Panc1 (cell line): ENCODE measurements around the gene RRP36. TPM values are rescaled to one million over a fixed set of nuclear protein-coding genes. Genes with fewer than 3 reads are reported as not detected.

Experiments
- ATAC-seq: fragments of 200-7000 bp; cut with Tn5 transposase; 2 replicates; pipeline ENCODE4 v1.9.1; 2020; ENCODE audit warnings: mild to moderate bottlenecking, moderate library complexity
- Bru-seq: library from RNA; stranded (reverse); fragments of 400-500 nt; gene quantifications from one replicate; lab custom pipeline; 2021; lab: Mats Ljungman, UMichigan
- BruChase-seq, 2 experiments: library from RNA; stranded (reverse); fragments of 400-500 nt; gene quantifications; one replicate each; lab custom pipeline; 2021; lab: Mats Ljungman, UMichigan
- BruUV-seq: library from RNA; stranded (reverse); fragments of 400-500 nt; replicated peaks from 2 replicates; lab custom pipeline; 2021; lab: Mats Ljungman, UMichigan
- CTCF ChIA-PET: fragments of 300-600 bp; sonication (Branson Sonifier 250); formaldehyde crosslinking; loops from one replicate; lab custom pipeline; 2022; ENCODE audit warnings: antibody characterized with exemption; lab: Charles Lee
- POLR2A ChIA-PET: fragments of 300-600 bp; sonication (Branson Sonifier 250); formaldehyde crosslinking; loops from one replicate; lab custom pipeline; 2022; ENCODE audit warnings: antibody characterized with exemption; lab: Charles Lee
- DNase-seq: peaks from one replicate; pipeline ENCODE4 v3.0.0-alpha.2; 2010; ENCODE audit warnings: low read depth, low spot score
- H3K27ac ChIP-seq: 2 replicates; pipeline ENCODE4 v1.5.1; 2011; ENCODE audit warnings: mild to moderate bottlenecking, low read length, inconsistent platforms
- H3K27me3 ChIP-seq: fragments of 200-500 bp; sonication (Bioruptor generic); 2 replicates; pipeline ENCODE4 v1.6.0; 2014; ENCODE audit warnings: low read length, inconsistent platforms; ENCODE audit not compliant: control insufficient read depth, insufficient read depth
- H3K36me3 ChIP-seq: fragments of 200-500 bp; sonication (Bioruptor generic); 2 replicates; pipeline ENCODE4 v1.5.1; 2014; ENCODE audit warnings: inconsistent platforms, mild to moderate bottlenecking, low read length, moderate library complexity; ENCODE audit not compliant: control insufficient read depth, insufficient read depth
- H3K4me1 ChIP-seq: 2 replicates; pipeline ENCODE4 v1.5.1; 2011; ENCODE audit warnings: inconsistent platforms, mild to moderate bottlenecking, low read length, moderate library complexity; ENCODE audit not compliant: control insufficient read depth, insufficient read depth
- H3K4me3 ChIP-seq, 2 experiments: 2 replicates each; pipeline ENCODE4 v1.5.1; 2011 to 2012; ENCODE audit warnings: low read depth in 2 of 2, low read length in 2 of 2, mild to moderate bottlenecking in 2 of 2, inconsistent platforms in 1 of 2, moderate library complexity in 1 of 2
- H3K9me3 ChIP-seq: fragments of 200-500 bp; sonication (Bioruptor generic); 2 replicates; pipeline ENCODE4 v1.5.1; 2014; ENCODE audit warnings: low read depth, mild to moderate bottlenecking, inconsistent platforms, low read length, moderate library complexity; ENCODE audit not compliant: control insufficient read depth, insufficient read depth
- POLR2AphosphoS5 ChIP-seq: IDR thresholded peaks from 2 replicates; pipeline ENCODE4 v1.6.1; 2012; ENCODE audit warnings: mild to moderate bottlenecking, low read depth, low read length, moderate library complexity
- SIN3A ChIP-seq: IDR thresholded peaks from 2 replicates; pipeline ENCODE4 v1.6.1; 2012; ENCODE audit warnings: low read depth, mild to moderate bottlenecking, low read length, moderate library complexity, borderline replicate concordance; ENCODE audit not compliant: insufficient read depth
- TCF7L2 ChIP-seq: IDR thresholded peaks from 2 replicates; pipeline ENCODE4 v1.6.1; 2011; ENCODE audit warnings: mild to moderate bottlenecking, low read depth, low read length, inconsistent platforms
- in situ Hi-C: cut with HindIII; loops from 2 replicates; pipeline ENCODE4 v1.10.0; 2016; ENCODE audit warnings: low sequenced_read_pairs, low pct_unique_long_range_greater_than_20kb
- intact Hi-C: fragments of 100-400 bp; cut with micrococcal nuclease; formaldehyde crosslinking; loops from one replicate; pipeline ENCODE4 v1.10.0; 2022; ENCODE audit not compliant: unreplicated experiment
- long read RNA-seq: library from polyadenylated mRNA; unstranded; transcript quantifications from one replicate; pipeline ENCODE4 v2.0.0, GENCODE V29; 2021; ENCODE audit not compliant: unreplicated experiment
- polyA plus RNA-seq: library from polyadenylated mRNA; unstranded; fragments of >200 nt; gene quantifications from one replicate; pipeline ENCODE4 v1.2.1, GENCODE V29; 2012; ENCODE audit warnings: missing spikeins; ENCODE audit not compliant: insufficient read length
- total RNA-seq: library from RNA; stranded (reverse); gene quantifications from one replicate; pipeline ENCODE4 v1.2.1, GENCODE V29; 2021; ENCODE audit not compliant: unreplicated experiment
- TF ChIP-seq, protein P1 (sequence below): fragments of 450-650 bp; IDR thresholded peaks from 2 replicates; pipeline ENCODE4 v1.5.1; 2017; ENCODE audit warnings: mild to moderate bottlenecking
- TF ChIP-seq, protein P2 (sequence below), 2 experiments: IDR thresholded peaks; 2 replicates each; pipeline ENCODE4 v1.6.1; 2011 to 2012; ENCODE audit warnings: low read depth in 2 of 2, control low read depth in 1 of 2, low read length in 1 of 2, mild to moderate bottlenecking in 1 of 2, moderate library complexity in 1 of 2; ENCODE audit not compliant: insufficient read depth in 1 of 2

RRP36 gene, protein sequence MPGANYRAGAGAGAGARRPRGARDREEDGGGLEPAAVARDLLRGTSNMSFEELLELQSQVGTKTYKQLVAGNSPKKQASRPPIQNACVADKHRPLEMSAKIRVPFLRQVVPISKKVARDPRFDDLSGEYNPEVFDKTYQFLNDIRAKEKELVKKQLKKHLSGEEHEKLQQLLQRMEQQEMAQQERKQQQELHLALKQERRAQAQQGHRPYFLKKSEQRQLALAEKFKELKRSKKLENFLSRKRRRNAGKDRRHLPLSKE
- 106 TPM for total RNA-seq
- polyA plus RNA-seq = 80.3 TPM
- percentile 85 among the genes with signal in this experiment for Bru-seq, nascent RNA
- percentile 92 among the genes with signal in this experiment for BruChase-seq, experiment 1, labeled RNA remaining after a 2-hour chase
- percentile 94 among the genes with signal in this experiment for BruChase-seq, experiment 2, labeled RNA remaining after a 6-hour chase
- long read RNA-seq, transcript RRP36-201 (7 exons, 1,159 nt) = major isoform, 133 of 165 reads
- long read RNA-seq, transcript RRP36-203 (1 exons, 1,005 nt) = minor isoform, 5 of 165 reads
- long read RNA-seq, partial matches to known transcripts = 1 of 165 reads
- long read RNA-seq, other reads (novel, unspliced or antisense) = 26 of 165 reads

DNA sequence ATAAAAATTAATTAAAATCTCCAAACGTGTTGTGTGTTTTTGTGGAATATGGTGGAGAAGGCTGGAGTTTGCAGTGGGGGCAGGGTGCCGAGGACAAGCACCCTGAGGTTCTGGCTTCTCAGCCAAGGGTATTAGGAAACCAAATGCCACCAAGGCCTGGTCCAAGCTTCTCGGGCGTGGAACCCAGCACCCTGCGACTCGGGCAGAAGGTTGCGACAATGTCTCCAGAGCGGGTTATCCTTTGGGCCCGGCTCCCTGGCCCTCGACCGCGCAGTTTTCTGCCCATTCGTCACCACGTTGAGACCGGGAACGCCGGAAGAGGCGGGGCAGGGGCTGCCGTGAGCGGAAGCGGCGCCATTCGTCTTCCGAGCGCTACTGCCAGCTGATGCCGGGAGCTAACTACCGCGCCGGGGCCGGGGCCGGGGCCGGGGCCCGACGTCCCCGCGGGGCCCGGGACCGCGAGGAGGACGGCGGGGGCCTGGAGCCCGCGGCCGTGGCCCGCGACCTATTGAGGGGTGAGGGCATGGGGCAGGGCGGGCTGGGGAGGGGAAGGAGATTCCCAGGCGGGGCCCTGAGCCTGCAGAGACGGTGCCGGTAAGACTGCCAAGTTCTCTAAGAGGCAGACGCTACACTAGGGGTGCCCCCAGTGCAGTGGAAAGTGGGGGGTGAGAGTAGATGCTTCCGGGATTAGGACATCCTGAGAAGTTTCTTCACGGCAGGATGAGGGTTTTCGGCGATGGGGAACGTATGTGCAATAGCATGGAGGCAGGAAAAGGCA, at the start of gene RRP36:
RRP36 (plus strand) TSS at position 354 of the 778 bp plus-strand sequence; CDS start at position 386, 32 bp downstream.
- ChIA-PET POLR2A (interaction anchor here (0.6 to 1.2 kb wide), 4 partner anchors 17 to 706 kb away, joined by 3 to 5 read pairs (median 3); no protein-coding TSS in a partner anchor), CTCF (interaction anchor here (1.1 kb wide), 1 partner anchor 120 kb away, joined by 3 read pairs; no protein-coding TSS in a partner anchor)
- TF ChIP-seq, protein P1, sequence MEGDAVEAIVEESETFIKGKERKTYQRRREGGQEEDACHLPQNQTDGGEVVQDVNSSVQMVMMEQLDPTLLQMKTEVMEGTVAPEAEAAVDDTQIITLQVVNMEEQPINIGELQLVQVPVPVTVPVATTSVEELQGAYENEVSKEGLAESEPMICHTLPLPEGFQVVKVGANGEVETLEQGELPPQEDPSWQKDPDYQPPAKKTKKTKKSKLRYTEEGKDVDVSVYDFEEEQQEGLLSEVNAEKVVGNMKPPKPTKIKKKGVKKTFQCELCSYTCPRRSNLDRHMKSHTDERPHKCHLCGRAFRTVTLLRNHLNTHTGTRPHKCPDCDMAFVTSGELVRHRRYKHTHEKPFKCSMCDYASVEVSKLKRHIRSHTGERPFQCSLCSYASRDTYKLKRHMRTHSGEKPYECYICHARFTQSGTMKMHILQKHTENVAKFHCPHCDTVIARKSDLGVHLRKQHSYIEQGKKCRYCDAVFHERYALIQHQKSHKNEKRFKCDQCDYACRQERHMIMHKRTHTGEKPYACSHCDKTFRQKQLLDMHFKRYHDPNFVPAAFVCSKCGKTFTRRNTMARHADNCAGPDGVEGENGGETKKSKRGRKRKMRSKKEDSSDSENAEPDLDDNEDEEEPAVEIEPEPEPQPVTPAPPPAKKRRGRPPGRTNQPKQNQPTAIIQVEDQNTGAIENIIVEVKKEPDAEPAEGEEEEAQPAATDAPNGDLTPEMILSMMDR = no peak
- TF ChIP-seq POLR2AphosphoS5 = peak; percentile 78
- TF ChIP-seq TCF7L2 = no peak
- peak; percentile 66; the same call in 1 of the 2 replicates for TF ChIP-seq SIN3A
- TF ChIP-seq, protein P2, sequence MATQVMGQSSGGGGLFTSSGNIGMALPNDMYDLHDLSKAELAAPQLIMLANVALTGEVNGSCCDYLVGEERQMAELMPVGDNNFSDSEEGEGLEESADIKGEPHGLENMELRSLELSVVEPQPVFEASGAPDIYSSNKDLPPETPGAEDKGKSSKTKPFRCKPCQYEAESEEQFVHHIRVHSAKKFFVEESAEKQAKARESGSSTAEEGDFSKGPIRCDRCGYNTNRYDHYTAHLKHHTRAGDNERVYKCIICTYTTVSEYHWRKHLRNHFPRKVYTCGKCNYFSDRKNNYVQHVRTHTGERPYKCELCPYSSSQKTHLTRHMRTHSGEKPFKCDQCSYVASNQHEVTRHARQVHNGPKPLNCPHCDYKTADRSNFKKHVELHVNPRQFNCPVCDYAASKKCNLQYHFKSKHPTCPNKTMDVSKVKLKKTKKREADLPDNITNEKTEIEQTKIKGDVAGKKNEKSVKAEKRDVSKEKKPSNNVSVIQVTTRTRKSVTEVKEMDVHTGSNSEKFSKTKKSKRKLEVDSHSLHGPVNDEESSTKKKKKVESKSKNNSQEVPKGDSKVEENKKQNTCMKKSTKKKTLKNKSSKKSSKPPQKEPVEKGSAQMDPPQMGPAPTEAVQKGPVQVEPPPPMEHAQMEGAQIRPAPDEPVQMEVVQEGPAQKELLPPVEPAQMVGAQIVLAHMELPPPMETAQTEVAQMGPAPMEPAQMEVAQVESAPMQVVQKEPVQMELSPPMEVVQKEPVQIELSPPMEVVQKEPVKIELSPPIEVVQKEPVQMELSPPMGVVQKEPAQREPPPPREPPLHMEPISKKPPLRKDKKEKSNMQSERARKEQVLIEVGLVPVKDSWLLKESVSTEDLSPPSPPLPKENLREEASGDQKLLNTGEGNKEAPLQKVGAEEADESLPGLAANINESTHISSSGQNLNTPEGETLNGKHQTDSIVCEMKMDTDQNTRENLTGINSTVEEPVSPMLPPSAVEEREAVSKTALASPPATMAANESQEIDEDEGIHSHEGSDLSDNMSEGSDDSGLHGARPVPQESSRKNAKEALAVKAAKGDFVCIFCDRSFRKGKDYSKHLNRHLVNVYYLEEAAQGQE (IDR thresholded peaks at IDR 0.05; ENCODE audit: insufficient read depth in 1 of 2, low read depth in 2 of 2, low read length in 1 of 2) = no peak
- no TSS peak for BruUV-seq
- H3K9me3 ChIP-seq = no peaks in the 10 kb centered on the region
- H3K4me1 ChIP-seq = peaks cover 14% of the 10 kb centered on the region
- peak within 1 kb of the TSS; percentile 89 for H3K27ac ChIP-seq
- intact Hi-C loops (no loop called here), in situ Hi-C loops (no loop called here)
- ATAC-seq = peak; percentile 96
- H3K4me3 ChIP-seq = peak within 1 kb of the TSS; percentile 63 to 99
- DNase-seq = no peak
- H3K36me3 ChIP-seq = peaks cover 5% of the 10 kb centered on the region; the same call in 1 of the 2 replicates
- H3K27me3 ChIP-seq = no peaks in the 10 kb centered on the region

DNA sequence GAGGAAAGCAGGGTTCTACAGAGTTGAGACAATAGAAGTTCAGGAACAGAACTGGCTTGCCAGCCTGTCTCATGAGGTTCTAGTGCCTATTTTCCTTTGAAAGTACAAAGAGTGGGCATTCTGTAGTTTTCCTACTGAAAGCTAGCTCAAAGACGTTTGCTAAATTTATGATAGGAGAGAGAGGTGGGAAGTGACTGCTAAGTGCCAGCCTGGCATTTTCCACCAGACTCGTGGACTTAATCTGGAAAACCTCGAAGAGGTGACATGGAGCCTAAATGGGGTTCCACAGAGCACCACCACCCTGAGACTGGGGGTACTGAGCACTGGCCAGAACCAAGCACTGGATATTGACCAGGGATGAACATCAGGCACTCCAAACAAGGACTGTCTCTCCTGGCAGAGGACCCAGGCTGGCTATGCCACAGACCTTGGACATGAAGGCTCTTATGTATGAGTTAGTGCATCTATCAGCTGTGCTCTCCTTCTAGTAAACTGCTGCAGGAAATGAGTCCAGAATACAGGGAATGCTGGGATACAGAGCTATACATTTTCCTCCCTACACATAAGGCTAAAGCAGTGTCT, 49.6 kb upstream of the RRP36 start:
- intact Hi-C loops = no loop called here
- in situ Hi-C loops = no loop called here
- no TSS peak for BruUV-seq
- Histone ChIP-seq H3K27ac (no peak overlapping the region), H3K9me3 (no peaks in the 10 kb centered on the region), H3K27me3 (no peaks in the 10 kb centered on the region), H3K4me3 (no peak overlapping the region), H3K4me1 (peaks cover 7% of the 10 kb centered on the region), H3K36me3 (no peaks in the 10 kb centered on the region)
- ATAC-seq (no peak), DNase-seq (no peak)
- CTCF ChIA-PET = no interaction called here
- POLR2A ChIA-PET = interaction anchor here (0.7 kb wide), 1 partner anchor 481 kb away, joined by 6 read pairs; no protein-coding TSS in a partner anchor
- TF ChIP-seq, protein P1 = no peak
- no peak for TF ChIP-seq SIN3A
- no peak for TF ChIP-seq TCF7L2
- TF ChIP-seq, protein P2 (IDR thresholded peaks at IDR 0.05; ENCODE audit: insufficient read depth in 1 of 2, low read depth in 2 of 2, low read length in 1 of 2) = no peak
- no peak for TF ChIP-seq POLR2AphosphoS5
